GM19455 (cell line): ENCODE results near the gene SLC7A8.
"Not testable (repeated sequence)": the region's sequence is repeated elsewhere in the genome, so short reads cannot be mapped to it uniquely, and the experiment has no call there.

ENCODE experiments used
- ATAC-seq: cut with Tn5 transposase; IDR thresholded peaks from one replicate; pipeline ENCODE4 v1.9.1; 2021; ENCODE audit not compliant: unreplicated experiment

The SLC7A8 gene

GRCh38 chr14:23183479-23183878, at the start of gene SLC7A8:
Gene SLC7A8 (minus strand): TSS chr14:23183660. CDS start chr14:23182914, 746 bp downstream.
- no peak for ATAC-seq

- ATAC-seq: not testable (repeated sequence)
Observed at GRCh38 chr14:23232241-23232808, 48.9 kb upstream of the SLC7A8 start.

- ATAC-seq: no peak
Observed at GRCh38 chr14:23228812-23229211, 45.4 kb upstream of the SLC7A8 start.

GRCh38 chr14:23227566-23227965, 44.1 kb upstream of the SLC7A8 start:
- no peak for ATAC-seq

DNA sequence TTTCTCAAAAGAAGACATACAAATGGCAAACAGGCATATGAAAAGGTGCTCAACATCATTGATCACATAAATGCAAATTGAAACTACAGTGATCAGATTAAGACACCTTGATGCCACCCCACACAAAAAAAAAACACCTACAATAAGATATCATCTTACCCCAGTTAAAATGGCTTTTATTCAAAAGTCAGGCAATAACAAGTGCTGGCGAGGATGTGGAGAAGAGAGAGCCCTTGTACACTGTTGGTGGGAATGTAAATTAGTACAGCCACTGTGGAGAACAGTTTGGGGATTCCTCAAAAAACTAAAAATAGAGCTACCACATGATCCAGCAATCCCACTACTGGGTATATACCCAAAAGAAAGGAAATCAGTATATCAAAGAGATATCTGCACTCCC, 41.5 kb upstream of the SLC7A8 start:
- ATAC-seq: not testable (repeated sequence)

GRCh38 chr14:23219075-23219474, 35.6 kb upstream of the SLC7A8 start:
- ATAC-seq: no peak

GRCh38 chr14:23217032-23218020, 33.9 kb upstream of the SLC7A8 start:
- no peak for ATAC-seq

- no peak for ATAC-seq
Observed at GRCh38 chr14:23215421-23215820, 32.0 kb upstream of the SLC7A8 start.

DNA sequence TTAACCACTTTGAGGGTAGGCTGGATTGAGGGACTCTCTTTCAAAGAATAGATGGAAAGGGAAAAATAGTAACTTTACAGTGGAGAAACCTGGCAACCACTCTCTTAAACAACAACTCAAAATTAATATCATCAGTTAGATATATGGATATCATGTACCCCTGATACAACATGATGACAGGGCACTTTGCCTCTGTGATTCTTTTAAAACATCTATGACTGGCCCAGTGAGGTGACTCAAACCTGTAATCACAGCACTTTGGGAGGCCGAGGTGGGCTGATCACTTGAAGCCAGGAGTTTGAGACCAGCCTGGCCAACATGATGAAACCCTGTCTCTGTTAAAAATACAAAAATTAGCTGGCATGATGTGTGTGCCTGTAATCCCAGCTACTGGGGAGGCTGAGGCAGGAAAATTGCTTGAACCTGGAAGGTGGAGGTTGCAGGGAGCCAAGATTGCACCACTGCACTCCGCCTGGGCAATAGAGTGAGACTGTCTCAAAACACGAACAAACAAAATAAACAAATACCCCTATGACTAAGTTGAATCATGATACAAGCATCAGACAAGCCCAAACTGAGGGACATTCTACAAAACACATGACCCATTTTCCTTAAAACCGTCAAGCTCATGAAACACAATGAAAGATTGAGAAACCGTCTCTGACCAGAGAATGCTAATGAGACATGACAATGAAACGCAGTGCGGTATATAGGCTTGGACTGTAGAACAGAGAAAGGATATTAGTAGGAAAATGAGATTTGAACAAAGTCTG, 26.4 kb upstream of the SLC7A8 start:
- ATAC-seq: no peak

DNA sequence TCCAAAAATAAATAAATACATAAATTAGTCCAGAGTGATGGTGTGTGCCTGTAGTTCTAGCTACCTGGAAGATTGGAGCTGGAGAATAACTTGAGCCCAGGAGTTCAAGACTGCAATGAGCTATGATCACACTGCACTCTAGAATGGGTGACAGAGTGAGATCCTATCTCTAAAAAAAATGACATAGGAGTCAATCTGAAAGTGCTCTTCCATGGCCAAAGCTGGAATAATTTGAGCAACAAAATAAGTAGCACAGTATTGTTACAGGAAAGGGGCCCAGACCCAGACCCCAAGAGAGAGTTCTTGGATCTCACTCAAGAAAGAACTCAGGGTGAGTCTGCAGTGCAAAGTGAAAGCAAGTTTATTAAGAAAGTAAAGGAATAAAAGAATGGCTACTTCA, 24.9 kb upstream of the SLC7A8 start:
- ATAC-seq: no peak

DNA sequence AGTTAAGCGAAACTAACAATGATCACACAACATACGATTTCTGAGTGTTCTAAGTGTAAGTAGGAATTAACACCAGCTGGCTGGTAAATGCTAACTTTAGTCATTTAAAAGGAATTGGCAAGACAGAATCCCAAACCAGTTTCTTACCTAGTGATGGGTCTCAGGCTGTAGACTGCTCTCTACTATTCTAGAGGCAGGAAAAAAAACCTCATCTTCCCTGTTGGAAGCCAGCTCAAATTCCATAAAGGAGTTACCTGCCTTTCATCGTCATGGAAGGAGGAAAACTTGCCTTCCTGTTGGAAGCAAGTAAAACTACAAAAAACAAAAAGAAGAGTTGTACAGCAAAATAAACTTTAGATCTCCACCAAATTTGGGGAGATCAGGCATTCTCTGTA, 23.7 kb upstream of the SLC7A8 start:
- ATAC-seq: no peak

- no peak for ATAC-seq
Observed at GRCh38 chr14:23206422-23207145, 23.1 kb upstream of the SLC7A8 start.

DNA sequence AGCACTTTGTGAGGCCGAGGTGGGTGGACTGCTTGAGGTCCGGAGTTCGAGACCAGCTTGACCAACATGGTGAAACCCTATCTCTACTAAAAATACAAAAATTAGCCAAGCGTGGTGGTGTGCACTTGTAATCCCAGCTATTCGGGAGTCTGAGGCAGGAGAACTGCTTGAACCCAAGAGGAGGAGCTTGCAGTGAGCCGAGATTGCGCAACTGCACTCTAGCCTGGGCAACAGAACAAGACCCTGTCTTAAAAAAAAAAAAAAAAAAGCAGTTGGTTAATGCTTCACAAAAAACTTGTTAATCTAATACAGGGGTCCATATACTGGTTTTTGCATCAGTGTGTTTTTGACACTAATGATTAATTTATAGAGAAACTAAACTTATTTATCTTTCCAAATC, 18.5 kb upstream of the SLC7A8 start:
- no peak for ATAC-seq

- ATAC-seq: not testable (repeated sequence)
Observed at GRCh38 chr14:23199141-23199540, 15.7 kb upstream of the SLC7A8 start.

DNA sequence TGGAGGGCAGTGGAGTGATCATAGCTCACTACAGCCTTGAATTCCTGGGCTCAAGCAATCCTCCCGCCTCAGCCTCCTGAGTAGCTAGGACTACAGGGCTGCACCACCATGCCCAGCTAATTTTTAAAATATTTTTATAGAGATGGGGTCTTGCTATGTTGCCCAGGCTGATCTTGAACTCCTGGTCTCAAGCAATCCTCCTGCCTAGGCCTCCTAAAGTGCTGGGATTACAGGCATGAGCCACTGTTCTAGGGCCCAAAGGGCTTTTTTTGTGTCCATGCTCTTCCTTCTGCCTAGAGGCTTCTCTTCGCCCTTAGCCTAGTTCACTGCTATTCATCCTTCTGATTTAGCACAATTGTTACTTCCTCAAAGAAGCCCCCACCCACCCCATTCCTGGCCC, 13.0 kb upstream of the SLC7A8 start:
- not testable (repeated sequence) for ATAC-seq

- no peak for ATAC-seq
Observed at GRCh38 chr14:23195552-23196101, 12.2 kb upstream of the SLC7A8 start.

DNA sequence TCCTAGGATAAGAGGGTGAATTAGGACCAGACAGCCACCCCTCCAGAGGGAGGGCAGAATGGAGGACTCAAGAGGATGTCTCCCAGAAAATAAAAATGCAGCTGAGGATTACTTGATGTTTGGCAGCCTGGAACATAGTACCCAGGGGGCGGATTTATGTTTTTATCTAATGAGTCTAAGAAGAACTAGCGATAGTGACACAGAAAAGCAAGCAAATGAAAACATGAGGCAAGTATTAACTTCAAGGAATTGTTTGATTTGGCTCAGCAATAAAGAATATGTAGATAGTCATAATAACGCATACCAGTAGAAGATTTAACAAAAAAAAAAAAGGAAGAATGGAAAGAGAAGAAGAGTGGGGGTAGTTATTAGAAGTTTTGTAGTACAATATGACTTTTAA, 10.0 kb upstream of the SLC7A8 start:
- no peak for ATAC-seq

- ATAC-seq: no peak
Observed at GRCh38 chr14:23187925-23188324, 4.5 kb upstream of the SLC7A8 start.

DNA sequence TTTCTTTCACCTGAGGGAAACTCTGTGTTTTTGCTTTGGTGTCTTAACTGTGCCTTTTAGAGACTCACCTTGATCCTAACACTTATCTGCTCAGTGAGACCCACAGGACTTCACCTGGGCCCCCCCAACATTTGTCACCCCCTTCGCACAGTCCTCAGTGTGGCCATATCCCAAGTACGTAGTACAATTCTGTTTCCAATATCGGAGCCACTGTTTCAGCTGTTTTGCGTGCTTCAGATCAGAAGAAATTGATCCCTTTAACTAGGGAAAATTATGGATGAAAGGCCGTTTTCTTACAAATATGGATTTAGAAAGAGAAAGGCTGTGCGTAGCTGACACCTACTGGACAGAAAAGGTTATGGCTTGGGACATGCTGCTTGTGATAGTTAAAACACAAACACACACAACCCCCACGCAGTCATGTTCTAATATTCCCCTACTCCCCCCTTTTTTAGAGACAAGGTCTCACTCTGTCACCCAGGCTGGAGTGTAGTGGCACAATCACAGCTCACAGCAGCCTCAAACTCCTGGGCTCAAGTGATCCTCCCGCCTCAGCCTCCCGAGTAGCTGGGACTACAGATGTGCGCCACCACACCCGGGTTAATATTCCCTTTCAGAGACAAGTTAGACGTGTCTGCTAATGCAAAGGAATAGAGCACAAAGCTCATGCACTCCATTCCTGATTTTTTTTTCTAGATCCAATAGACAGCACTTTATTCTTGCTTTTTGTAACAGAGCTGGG, 3.6 kb upstream of the SLC7A8 start:
- ATAC-seq: no peak

GRCh38 chr14:23185063-23185462, 1.6 kb upstream of the SLC7A8 start:
- no peak for ATAC-seq
